ENCODE results near the gene C2orf49.

The C2orf49 gene

GRCh38 chr2:105362862-105363591, 25.7 kb downstream of the C2orf49 start:
- no peak for DNase-seq (ENCODE audit: low spot score)

- no peak for DNase-seq (ENCODE audit: low spot score)
Measured at GRCh38 chr2:105364436-105365139, 27.2 kb downstream of the C2orf49 start.

DNA sequence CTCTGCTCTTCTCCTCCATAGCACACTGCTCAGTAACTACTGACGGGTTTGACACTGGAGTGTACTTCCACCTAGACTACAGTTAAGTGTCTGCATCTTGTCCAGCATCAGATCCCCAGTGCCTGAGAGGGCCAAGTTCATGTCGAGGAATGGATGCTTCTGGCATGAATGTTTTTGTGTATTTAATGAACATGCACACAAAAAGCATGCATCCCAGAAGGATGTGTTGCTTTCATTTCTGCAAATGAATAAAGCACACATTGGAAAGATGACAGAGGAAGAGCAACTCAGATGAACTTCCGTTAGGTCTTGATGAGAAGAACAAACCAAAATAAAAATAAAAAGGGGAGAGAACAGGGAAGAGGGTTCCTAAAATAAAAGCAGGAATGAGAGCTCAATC, 27.9 kb downstream of the C2orf49 start:
- no peak for DNase-seq (ENCODE audit: low spot score)

GRCh38 chr2:105368759-105369408, 31.5 kb downstream of the C2orf49 start:
- DNase-seq (ENCODE audit: low spot score), result no peak

- peak; percentile 53 for DNase-seq (ENCODE audit: low spot score)
Measured at GRCh38 chr2:105369777-105370690, 32.7 kb downstream of the C2orf49 start.

DNA sequence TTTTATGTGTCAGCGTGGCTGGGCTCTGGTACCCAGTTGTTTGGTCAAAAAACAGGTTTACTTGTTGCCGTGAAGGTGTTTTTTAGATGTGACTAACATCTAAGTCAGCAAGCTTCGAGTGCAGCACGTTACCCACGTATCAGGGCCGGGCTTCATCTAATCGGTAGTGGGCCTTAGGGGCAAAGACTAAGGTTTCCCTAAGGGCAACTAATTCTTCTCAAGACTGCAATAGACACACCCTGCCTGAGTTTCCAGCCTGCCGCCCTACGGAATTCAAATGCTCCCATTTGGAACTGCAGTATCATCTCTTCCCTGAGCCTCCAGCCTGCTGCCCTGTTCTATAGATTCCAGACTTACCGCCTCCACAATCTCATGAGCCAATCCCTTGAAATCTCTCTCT, 33.8 kb downstream of the C2orf49 start:
- DNase-seq (ENCODE audit: low spot score), result no peak

DNA sequence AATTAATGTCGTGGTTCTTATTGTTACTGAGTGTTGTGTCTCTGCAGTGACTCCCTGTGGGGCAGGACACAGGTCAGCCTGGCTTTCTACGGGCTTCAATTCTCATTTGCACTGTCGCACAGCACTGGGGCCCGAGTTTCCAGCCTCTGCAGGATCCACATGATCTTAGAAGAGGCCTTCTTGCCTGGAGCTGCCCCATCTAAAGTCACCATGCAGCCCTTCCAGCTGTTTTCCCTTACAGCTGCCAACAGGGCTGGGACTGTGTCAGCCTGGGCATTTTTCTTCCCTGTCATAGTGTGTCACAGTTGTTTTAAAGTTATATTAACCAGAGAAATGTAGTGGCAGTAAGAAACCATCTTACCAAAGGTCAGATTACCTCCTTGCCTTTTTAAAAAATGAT, 34.5 kb downstream of the C2orf49 start:
- no peak for DNase-seq (ENCODE audit: low spot score)

GRCh38 chr2:105373344-105373781, 36.0 kb downstream of the C2orf49 start:
- no peak for DNase-seq (ENCODE audit: low spot score)

DNA sequence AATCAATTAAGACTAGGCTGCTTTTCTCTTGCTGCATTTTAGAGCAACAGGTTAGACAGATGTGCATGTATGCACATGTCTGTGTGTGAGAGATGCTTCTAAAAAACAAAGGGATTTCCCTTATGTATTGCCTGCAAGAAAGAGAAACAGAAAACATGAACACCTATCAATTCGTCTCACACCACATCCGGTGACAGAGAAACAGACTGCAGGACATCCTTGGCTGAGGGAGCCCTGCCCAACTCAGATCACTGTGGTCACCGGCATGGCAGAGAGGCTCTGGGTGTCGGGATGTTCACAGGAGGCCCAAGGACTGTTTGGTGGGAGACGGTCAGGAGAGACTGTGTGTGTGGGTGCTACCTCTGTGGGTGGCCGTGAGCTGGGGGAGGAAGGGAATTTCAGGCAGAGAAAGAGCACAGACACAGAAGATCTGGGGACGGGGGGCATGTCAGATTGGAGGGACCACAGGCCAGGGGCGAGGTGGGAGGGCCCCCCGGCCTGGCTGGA, 36.6 kb downstream of the C2orf49 start:
- DNase-seq (ENCODE audit: low spot score), result no peak

- no peak for DNase-seq (ENCODE audit: low spot score)
Measured at GRCh38 chr2:105375001-105375561, 37.7 kb downstream of the C2orf49 start.

- no peak for DNase-seq (ENCODE audit: low spot score)
Measured at GRCh38 chr2:105376010-105376409, 38.7 kb downstream of the C2orf49 start.

DNA sequence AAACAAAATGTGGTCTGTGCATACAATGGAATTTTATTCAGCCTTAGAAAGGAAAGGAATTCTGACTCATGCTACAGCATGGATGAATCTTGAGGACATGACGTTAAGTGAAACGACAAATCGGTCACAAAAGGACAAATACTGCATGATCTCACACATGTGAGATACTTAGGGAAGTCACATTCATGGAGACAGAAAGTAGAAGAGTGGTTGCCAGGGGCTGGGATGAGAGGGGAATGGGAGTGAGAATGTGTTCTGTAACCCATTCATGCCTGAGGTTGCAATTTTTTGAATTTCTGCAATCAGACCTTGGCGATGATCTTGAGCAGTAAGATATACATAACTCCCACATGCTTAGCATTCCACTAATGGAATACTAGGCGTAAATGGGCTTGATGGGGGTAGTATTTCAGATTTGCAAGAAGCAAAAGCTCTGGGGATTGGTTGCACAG, 39.5 kb downstream of the C2orf49 start:
- DNase-seq (ENCODE audit: low spot score), result no peak

DNA sequence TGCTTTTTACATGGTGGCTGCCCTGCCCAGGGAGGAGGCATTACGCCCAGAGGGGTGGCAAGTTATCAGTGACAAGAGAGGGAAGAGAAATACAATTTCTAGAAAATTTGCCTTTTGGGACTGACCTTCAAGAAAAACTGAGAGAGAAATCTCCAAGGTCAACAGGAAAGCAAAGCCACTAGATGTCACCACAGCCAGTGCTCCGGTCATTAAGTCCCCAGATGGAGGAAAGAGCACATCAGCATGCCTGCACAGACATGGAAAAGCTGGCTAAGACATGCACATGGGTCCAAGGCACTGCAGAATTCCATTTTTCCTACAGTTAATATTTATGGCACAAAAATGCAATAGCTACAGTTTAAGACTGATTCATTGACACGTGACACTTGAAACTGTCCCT, 40.5 kb downstream of the C2orf49 start:
- DNase-seq (ENCODE audit: low spot score), result no peak

- no peak for DNase-seq (ENCODE audit: low spot score)
Measured at GRCh38 chr2:105378276-105378840, 41.0 kb downstream of the C2orf49 start.

- DNase-seq (ENCODE audit: low spot score), result no peak
Measured at GRCh38 chr2:105378921-105379383, 41.6 kb downstream of the C2orf49 start.

- no peak for DNase-seq (ENCODE audit: low spot score)
Measured at GRCh38 chr2:105379741-105380186, 42.4 kb downstream of the C2orf49 start.

GRCh38 chr2:105380432-105381100, 43.2 kb downstream of the C2orf49 start:
- no peak for DNase-seq (ENCODE audit: low spot score)

- DNase-seq (ENCODE audit: low spot score), result no peak
Measured at GRCh38 chr2:105381101-105381668, 43.8 kb downstream of the C2orf49 start.

GRCh38 chr2:105382177-105382576, 44.8 kb downstream of the C2orf49 start:
- no peak for DNase-seq (ENCODE audit: low spot score)

Measured in LoVo (cell line).